RCC 7860 (cell line): ENCODE results near the gene KRT39.

Source experiments
- DNase-seq: peaks from one replicate; pipeline ENCODE4 v3.0.0-alpha.2; 2015; ENCODE audit warnings: low spot score
- FAIRE-seq: peaks from 2 replicates; lab custom pipeline; 2012; peaks lifted over from hg19 to GRCh38; lab: Jason Lieb, UNC

KRT39 gene

DNA sequence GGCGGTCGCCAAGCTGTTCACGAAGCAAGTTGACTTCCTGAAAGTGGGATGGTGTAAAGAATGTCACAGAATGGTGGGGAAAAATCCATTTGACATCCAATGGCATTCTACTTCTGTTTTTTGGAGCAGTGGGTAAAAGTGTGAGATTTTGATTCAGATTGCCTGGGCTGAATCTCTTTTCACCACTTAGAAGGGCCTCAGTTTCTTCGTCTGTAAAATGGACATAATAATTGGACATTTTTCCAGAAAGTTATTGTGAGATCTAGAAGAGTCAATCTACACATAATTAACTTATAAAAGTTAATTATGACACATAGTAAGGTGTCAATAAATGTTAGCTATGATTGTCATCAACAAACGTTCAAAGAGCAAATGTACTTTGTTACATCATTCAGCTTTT, 14.4 kb upstream of the KRT39 start:
- FAIRE-seq (no peak), DNase-seq (no peak)

GRCh38 chr17:40980596-40980995, 13.8 kb upstream of the KRT39 start:
- FAIRE-seq (no peak), DNase-seq (no peak)

DNA sequence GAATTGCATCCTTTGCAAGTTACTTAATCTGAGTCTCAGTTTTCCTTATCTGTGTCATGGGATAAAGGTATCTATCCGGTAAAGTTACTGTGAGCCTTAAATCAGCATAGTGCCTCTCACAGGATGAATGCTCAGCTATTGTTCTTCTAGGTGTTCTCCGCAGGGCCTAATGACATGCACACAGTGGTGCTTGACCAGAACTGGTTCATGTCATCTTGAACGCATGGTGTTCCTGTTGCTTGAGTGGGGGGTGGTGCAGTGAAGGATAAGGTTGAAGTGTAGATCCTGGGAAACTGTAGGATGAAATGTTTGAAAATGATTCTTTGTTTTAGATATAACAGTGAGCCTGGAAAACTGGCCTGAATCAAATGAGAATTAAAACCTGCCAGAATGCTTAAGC, 13.4 kb upstream of the KRT39 start:
- DNase-seq (no peak), FAIRE-seq (no peak)

DNA sequence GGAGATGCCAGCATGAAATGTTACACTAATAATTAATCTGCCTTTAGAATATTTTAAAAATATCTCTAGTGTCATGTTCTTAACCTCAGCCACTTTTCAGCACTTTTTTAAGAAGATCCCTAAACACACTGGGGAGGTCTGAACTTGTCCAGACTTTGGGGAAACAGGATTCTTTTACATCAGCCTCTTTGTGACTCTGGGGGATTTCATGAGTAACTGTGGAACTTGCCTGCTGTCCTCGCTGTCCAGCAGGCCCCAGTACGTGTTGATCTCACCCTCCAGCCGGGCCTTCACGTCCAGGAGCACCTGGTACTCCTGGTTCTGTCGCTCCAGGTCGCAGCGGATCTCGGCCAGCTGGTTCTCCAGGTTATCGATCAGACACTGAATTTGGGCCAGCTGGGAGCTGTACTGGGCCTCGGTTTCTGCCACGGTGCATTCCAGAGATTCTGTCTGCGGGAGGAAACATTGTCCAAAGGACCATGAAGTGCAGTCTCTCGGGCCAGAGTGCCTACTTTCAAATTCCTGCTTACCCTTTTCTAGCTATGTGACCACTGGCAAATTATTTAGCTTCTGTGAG, 11.9 kb upstream of the KRT39 start:
- FAIRE-seq, result no peak

GRCh38 chr17:40975516-40975915, 8.8 kb upstream of the KRT39 start:
- FAIRE-seq (no peak), DNase-seq (no peak)

More for the DNA sequence above, 11.9 kb upstream of the KRT39 start:
- DNase-seq, result no peak

GRCh38 chr17:40974366-40974765, 7.6 kb upstream of the KRT39 start:
- no peak for DNase-seq
- no peak for FAIRE-seq

DNA sequence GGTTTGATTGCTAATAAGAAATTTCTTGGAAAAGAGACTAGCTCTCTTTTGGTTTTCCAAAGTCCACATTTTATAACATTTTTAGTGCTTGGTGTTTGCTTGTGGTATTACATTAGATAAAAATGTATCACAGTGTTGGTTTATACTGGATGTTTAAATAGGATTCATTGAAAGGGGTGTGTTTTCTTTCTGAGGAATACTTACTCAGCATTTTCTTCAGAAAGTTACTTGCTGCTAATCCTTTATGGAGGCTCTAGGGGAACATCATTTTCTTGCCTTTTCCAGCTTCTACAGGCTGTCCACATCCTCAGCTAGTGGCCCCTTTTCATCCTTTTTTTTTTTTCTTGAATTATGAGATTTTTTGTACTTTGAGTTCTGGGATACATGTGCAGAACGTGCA, 834 bp upstream of the KRT39 start:
- FAIRE-seq (no peak), DNase-seq (no peak)

GRCh38 chr17:40963838-40964237, 2.9 kb downstream of the KRT39 start:
- DNase-seq (peak; percentile 27), FAIRE-seq (peak; percentile 4)

DNA sequence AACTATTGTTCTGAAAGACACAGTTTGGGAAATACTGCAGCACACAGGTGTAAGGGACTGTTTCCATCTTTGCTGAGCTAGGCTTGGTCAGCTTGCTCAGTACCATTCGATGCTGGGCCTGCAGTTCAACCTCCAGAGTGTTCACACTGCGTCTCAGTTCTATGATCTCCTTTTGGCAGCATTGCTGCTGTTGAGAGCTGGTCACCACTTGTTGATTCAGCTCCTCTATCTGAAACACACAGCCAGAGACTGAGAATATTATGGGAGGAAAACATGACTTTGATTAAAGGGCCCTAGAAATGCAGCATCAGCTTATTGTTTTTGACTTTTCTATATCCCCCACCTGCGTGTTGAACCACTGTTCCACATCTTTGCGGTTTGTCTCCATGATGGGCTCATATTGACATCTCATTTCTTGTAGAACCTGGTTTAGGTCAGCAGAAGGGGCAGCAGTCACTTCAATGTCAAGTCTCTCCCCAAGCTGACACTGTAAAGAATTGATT, 4.6 kb downstream of the KRT39 start:
- no peak for FAIRE-seq

GRCh38 chr17:40961591-40961990, 5.2 kb downstream of the KRT39 start:
- DNase-seq, result no peak
- FAIRE-seq, result no peak

More for the DNA sequence above, 4.6 kb downstream of the KRT39 start:
- DNase-seq, result no peak

GRCh38 chr17:40960144-40960543, 6.6 kb downstream of the KRT39 start:
- no peak for DNase-seq

GRCh38 chr17:40958086-40958953, 8.4 kb downstream of the KRT39 start:
- FAIRE-seq, result no peak

More at GRCh38 chr17:40960144-40960543, 6.6 kb downstream of the KRT39 start:
- FAIRE-seq, result no peak

DNA sequence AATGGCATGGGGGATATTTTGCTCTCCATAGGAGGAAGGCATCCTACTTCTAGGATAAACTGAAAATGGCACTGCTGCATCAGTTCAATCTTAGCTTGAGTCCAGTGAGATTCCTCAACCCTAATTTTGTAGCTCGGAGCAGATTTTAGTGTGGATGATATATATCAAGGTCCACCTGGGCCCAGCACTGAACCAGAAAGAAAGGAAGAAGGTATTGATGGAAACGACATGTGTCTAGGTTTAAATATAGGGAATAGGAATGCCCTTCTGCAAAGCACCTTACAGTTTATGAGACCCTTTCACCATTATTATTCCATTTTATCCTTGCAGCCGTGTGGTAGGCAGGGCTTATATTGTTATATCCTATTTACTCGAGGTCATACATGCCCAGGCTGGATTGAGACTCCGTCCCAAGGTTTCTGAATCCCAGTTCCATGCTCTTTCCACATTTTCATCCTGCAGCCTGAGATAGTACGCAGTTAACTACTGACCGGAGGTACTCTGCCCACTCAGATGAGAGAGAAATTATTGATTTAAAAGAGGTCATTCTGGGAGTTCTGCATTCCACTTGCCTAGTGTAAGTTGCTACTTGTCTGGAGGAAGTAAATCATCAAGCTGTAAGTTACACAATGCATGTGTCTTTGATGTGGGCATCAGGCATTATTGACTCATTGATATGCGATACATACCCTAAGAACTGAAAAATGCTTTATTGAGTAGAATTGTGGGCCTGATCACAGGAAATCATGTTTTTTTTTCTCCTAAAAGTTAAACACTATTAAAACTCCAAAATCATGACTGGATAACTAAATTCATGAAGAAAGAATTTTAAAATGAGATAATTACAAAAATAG, 10.1 kb downstream of the KRT39 start:
- peak; percentile 60 for DNase-seq
- no peak for FAIRE-seq

More at GRCh38 chr17:40958086-40958953, 8.4 kb downstream of the KRT39 start:
- no peak for DNase-seq

- DNase-seq (no peak), FAIRE-seq (no peak)
Measured at GRCh38 chr17:40953881-40954280, 12.9 kb downstream of the KRT39 start.

DNA sequence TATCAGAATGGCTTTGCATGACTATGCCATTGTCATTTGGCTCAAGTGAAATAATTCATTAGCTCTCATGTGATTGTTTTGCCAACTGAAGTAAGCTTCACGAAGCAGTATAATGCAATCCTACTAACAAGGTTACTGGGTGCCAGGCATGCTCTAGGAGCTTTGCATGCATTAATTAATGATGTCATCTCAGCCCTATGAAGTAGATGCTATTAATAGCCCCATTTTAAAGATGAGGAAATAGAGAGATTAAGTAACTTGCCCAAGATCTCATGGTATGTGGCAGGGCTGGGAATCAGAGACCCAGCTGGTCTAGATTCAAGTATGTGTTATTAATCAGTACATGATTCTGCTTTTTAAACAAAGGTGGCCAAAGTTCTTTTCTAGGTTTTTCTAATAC, 14.1 kb downstream of the KRT39 start:
- DNase-seq (no peak), FAIRE-seq (no peak)

DNA sequence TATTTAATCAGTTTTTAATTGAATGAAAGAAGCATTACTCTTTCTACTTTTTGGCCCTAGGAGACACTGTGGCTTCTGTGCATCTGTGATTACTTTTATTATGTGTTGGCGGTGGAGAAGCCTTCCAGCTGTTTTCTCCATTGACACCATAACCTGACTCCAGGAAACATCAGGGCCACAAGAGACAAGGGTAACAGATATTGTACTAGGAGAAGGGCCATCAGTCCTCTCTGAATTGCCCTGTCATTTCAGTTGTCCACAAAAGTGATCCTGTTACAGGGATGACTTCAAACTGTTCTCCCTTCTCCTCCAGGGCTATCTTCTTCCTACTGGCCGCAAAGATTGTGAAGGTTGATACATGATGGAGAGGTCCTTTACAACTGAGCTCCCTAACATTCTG, 14.6 kb downstream of the KRT39 start:
- DNase-seq (no peak), FAIRE-seq (no peak)

DNA sequence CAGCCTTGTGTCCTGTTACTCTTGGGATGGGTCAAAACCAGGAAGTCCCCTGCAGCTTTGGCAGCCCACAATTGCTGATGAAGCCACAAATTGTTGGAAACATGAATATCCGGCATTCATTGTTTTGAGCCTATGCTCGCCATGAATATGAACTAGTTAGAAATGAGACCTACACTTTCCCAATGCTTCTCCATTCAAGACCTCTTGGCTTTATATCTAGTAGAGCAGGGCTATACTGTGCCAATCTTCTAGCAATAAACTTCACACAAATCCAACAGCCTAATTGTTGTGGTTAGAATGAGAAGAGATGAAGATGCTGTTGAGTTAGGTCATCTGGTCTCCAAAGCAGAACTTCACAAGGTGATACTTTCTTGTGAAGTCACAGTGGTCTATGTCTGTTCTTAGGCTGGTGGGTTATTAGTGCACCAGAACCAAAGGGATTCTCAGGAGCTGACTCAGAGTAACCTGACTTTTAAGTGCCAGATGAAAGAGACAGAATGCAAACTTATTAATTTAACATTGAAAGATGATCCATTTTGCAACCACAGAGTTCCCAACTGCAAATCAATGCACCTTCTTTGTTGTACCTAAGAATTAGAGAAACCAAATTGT, 15.6 kb downstream of the KRT39 start:
- DNase-seq, result no peak
- no peak for FAIRE-seq

DNA sequence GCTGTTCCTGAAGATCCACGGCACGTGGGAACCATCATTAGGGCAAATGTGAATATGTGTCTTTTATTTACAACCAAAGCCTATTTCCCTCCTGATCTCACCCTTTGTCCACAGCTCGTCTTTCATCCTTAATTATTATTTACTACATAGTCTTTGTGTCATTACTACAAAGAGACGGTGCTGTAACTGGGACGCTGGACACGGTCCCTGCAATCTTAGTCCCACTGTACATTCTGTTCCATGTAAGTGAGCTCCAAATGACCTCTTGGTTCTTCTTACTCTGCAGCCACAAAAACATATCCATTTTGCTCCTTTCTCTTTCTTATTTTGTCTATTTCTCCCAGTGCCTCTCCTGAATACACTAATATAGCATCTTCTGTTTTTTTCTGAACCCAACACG, 16.6 kb downstream of the KRT39 start:
- FAIRE-seq (no peak), DNase-seq (no peak)

DNA sequence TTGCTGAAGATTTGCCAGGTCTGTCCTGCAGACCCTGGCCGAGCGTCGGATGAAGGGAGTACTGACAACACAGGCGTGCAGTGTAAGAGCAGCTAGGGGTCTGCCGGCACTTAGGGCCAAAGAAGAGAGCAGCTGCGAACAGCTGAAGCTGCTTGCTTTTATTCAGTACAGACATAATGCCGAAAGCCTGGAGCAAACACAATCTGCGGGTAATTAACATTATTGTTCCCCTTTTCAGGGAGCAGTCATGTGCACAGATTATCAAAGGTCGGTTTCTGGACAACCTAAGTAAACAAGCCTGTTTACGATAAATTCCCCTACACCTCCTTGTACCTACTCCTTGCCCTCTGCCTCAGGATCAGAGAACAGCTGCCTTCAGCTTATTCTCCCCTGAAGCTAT, 17.3 kb downstream of the KRT39 start:
- DNase-seq (no peak), FAIRE-seq (no peak)

DNA sequence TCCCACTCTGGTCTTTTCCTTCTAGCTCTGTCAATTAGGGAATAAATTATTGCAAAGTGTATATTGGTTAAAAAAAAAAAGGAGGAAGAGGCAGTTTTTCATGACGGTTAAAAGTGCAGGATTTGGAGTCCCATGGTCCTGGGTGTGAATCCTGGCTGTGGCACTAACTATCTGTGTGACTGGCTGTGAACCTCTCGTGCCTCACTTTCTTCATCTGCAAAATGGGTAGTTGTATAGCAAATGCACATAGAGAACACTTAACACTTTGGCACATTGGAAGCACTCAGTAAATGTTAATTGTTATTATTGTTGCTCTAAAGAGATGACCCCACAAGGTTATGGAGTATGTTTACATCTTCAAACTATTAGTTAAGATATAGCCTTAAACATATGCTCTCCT, 18.8 kb downstream of the KRT39 start:
- FAIRE-seq (no peak), DNase-seq (no peak)

DNA sequence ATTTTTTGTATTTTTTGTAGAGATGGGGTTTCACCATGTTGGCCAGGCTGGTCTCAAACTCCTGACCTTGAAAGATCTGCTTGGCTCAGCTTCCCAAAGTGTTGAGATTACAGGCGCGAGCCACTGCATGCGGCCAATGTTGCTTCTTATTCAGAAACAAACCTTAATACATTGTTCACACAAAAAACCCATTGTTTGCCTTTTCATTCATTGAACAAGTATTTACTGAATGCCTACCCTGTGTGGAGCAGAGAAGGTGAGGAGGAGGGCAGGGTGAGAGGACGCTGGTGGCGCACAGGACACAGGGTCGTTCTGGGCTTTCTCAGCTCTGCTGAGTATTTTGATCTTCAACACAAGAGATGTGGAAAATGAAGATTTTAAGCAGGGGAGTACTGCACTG, 21.3 kb downstream of the KRT39 start:
- FAIRE-seq (no peak), DNase-seq (no peak)
